Activated T-helper 17 cell treated with anti-CD3 and anti-CD28 coated beads, Interleukin-2, amount 50 U/mL, for 72 hours (primary cell): Measurements from ENCODE around the gene MYEOV. TPM values are rescaled to one million over a fixed set of nuclear protein-coding genes. Genes with fewer than 3 reads are reported as not detected.

ENCODE experiments used
- ATAC-seq: fragments of 150-1000 bp; cut with Tn5 transposase; replicated peaks from 2 replicates; pipeline ENCODE4 v1.10.0; 2021; ENCODE audit warnings: mild to moderate bottlenecking, moderate library complexity
- H3K27ac Mint-ChIP-seq: one replicate; pipeline ENCODE4 v1.8.0; 2022; ENCODE audit warnings: mixed read lengths
- H3K27me3 Mint-ChIP-seq: one replicate; pipeline ENCODE4 v1.8.0; 2022; ENCODE audit warnings: mixed read lengths
- H3K36me3 Mint-ChIP-seq: one replicate; pipeline ENCODE4 v1.8.0; 2022; ENCODE audit warnings: low read depth, mild to moderate bottlenecking, mixed read lengths
- H3K4me1 Mint-ChIP-seq: one replicate; pipeline ENCODE4 v1.8.0; 2022; ENCODE audit warnings: mixed read lengths
- H3K4me3 Mint-ChIP-seq: one replicate; pipeline ENCODE4 v1.8.0; 2022; ENCODE audit warnings: mild to moderate bottlenecking, mixed read lengths
- H3K9me3 Mint-ChIP-seq: one replicate; pipeline ENCODE4 v1.8.0; 2022; ENCODE audit warnings: mixed read lengths
- total RNA-seq, 2 donors: library from RNA; stranded (reverse); gene quantifications; one replicate each; pipeline ENCODE4 v1.2.3, GENCODE V29; 2022

Gene MYEOV
- total RNA-seq, 2 donors from 2014 or later, result 0.82 TPM; not detected in 1

- Mint-ChIP-seq H3K4me1 (peaks cover 8% of the 10 kb centered on the region), H3K27ac (no peak overlapping the region), H3K36me3 (no peaks in the 10 kb centered on the region), H3K27me3 (no peaks in the 10 kb centered on the region), H3K9me3 (peaks cover 4% of the 10 kb centered on the region), H3K4me3 (no peak overlapping the region)
- ATAC-seq, result no peak
Measured at GRCh38 chr11:69320756-69321741, 27.1 kb downstream of the MYEOV start.

- no peaks in the 10 kb centered on the region for H3K27me3 Mint-ChIP-seq
- H3K9me3 Mint-ChIP-seq, result peaks cover 4% of the 10 kb centered on the region
- no peak overlapping the region for H3K4me3 Mint-ChIP-seq
- H3K4me1 Mint-ChIP-seq, result peaks cover 8% of the 10 kb centered on the region
- ATAC-seq, result peak; percentile 21
- H3K27ac Mint-ChIP-seq, result no peak overlapping the region
- no peaks in the 10 kb centered on the region for H3K36me3 Mint-ChIP-seq
Measured at GRCh38 chr11:69321877-69322361, 28.0 kb downstream of the MYEOV start.

- Mint-ChIP-seq H3K9me3 (no peaks in the 10 kb centered on the region), H3K27me3 (no peaks in the 10 kb centered on the region), H3K4me3 (no peak overlapping the region), H3K27ac (no peak overlapping the region), H3K36me3 (no peaks in the 10 kb centered on the region), H3K4me1 (no peaks in the 10 kb centered on the region)
- no peak for ATAC-seq
Measured at GRCh38 chr11:69325446-69325845, 31.5 kb downstream of the MYEOV start.

GRCh38 chr11:69326622-69327219 lies 32.8 kb downstream of the MYEOV start:
- Mint-ChIP-seq H3K27ac (no peak overlapping the region), H3K27me3 (no peaks in the 10 kb centered on the region), H3K36me3 (no peaks in the 10 kb centered on the region), H3K4me1 (no peaks in the 10 kb centered on the region), H3K4me3 (no peak overlapping the region), H3K9me3 (no peaks in the 10 kb centered on the region)
- no peak for ATAC-seq

- H3K36me3 Mint-ChIP-seq, result no peaks in the 10 kb centered on the region
- H3K27ac Mint-ChIP-seq, result no peak overlapping the region
- H3K9me3 Mint-ChIP-seq, result no peaks in the 10 kb centered on the region
- no peak for ATAC-seq
- H3K27me3 Mint-ChIP-seq, result no peaks in the 10 kb centered on the region
- no peaks in the 10 kb centered on the region for H3K4me1 Mint-ChIP-seq
- H3K4me3 Mint-ChIP-seq, result no peak overlapping the region
Measured at GRCh38 chr11:69327741-69328191, 33.8 kb downstream of the MYEOV start.

GRCh38 chr11:69328231-69328630 lies 34.3 kb downstream of the MYEOV start:
- no peaks in the 10 kb centered on the region for H3K4me1 Mint-ChIP-seq
- H3K4me3 Mint-ChIP-seq, result no peak overlapping the region
- no peaks in the 10 kb centered on the region for H3K9me3 Mint-ChIP-seq
- no peak for ATAC-seq
- no peaks in the 10 kb centered on the region for H3K27me3 Mint-ChIP-seq
- no peak overlapping the region for H3K27ac Mint-ChIP-seq
- no peaks in the 10 kb centered on the region for H3K36me3 Mint-ChIP-seq

GRCh38 chr11:69329581-69329980 lies 35.6 kb downstream of the MYEOV start:
- Mint-ChIP-seq H3K27ac (no peak overlapping the region), H3K4me1 (no peaks in the 10 kb centered on the region), H3K9me3 (no peaks in the 10 kb centered on the region), H3K4me3 (no peak overlapping the region), H3K27me3 (no peaks in the 10 kb centered on the region), H3K36me3 (no peaks in the 10 kb centered on the region)
- no peak for ATAC-seq

GRCh38 chr11:69330330-69330729 lies 36.4 kb downstream of the MYEOV start:
- no peak overlapping the region for H3K4me3 Mint-ChIP-seq
- H3K36me3 Mint-ChIP-seq, result no peaks in the 10 kb centered on the region
- H3K4me1 Mint-ChIP-seq, result no peaks in the 10 kb centered on the region
- no peaks in the 10 kb centered on the region for H3K27me3 Mint-ChIP-seq
- H3K27ac Mint-ChIP-seq, result no peak overlapping the region
- ATAC-seq, result no peak
- H3K9me3 Mint-ChIP-seq, result no peaks in the 10 kb centered on the region

GRCh38 chr11:69333149-69333710 lies 39.3 kb downstream of the MYEOV start:
- no peaks in the 10 kb centered on the region for H3K9me3 Mint-ChIP-seq
- H3K27ac Mint-ChIP-seq, result no peak overlapping the region
- H3K27me3 Mint-ChIP-seq, result no peaks in the 10 kb centered on the region
- ATAC-seq, result no peak
- no peak overlapping the region for H3K4me3 Mint-ChIP-seq
- H3K4me1 Mint-ChIP-seq, result peaks cover 7% of the 10 kb centered on the region
- H3K36me3 Mint-ChIP-seq, result no peaks in the 10 kb centered on the region

GRCh38 chr11:69333879-69334278 lies 39.9 kb downstream of the MYEOV start:
- H3K36me3 Mint-ChIP-seq, result no peaks in the 10 kb centered on the region
- no peak for ATAC-seq
- no peak overlapping the region for H3K4me3 Mint-ChIP-seq
- no peaks in the 10 kb centered on the region for H3K27me3 Mint-ChIP-seq
- H3K27ac Mint-ChIP-seq, result no peak overlapping the region
- H3K4me1 Mint-ChIP-seq, result peaks cover 11% of the 10 kb centered on the region
- H3K9me3 Mint-ChIP-seq, result no peaks in the 10 kb centered on the region

- Mint-ChIP-seq H3K36me3 (no peaks in the 10 kb centered on the region), H3K4me3 (no peak overlapping the region), H3K27me3 (no peaks in the 10 kb centered on the region), H3K27ac (no peak overlapping the region), H3K4me1 (peaks cover 21% of the 10 kb centered on the region), H3K9me3 (peaks cover 5% of the 10 kb centered on the region)
- ATAC-seq, result no peak
Measured at GRCh38 chr11:69335007-69335780, 41.2 kb downstream of the MYEOV start.

- no peak overlapping the region for H3K27ac Mint-ChIP-seq
- H3K27me3 Mint-ChIP-seq, result no peaks in the 10 kb centered on the region
- peaks cover 5% of the 10 kb centered on the region for H3K9me3 Mint-ChIP-seq
- ATAC-seq, result no peak
- peaks cover 21% of the 10 kb centered on the region for H3K4me1 Mint-ChIP-seq
- H3K36me3 Mint-ChIP-seq, result no peaks in the 10 kb centered on the region
- H3K4me3 Mint-ChIP-seq, result no peak overlapping the region
Measured at GRCh38 chr11:69335781-69336405, 41.9 kb downstream of the MYEOV start.

GRCh38 chr11:69337211-69337721 lies 43.3 kb downstream of the MYEOV start:
- peaks cover 5% of the 10 kb centered on the region for H3K9me3 Mint-ChIP-seq
- peaks cover 21% of the 10 kb centered on the region for H3K4me1 Mint-ChIP-seq
- H3K36me3 Mint-ChIP-seq, result no peaks in the 10 kb centered on the region
- ATAC-seq, result peak; percentile 91
- peak overlapping the region; percentile 57 for H3K27ac Mint-ChIP-seq
- H3K27me3 Mint-ChIP-seq, result no peaks in the 10 kb centered on the region
- H3K4me3 Mint-ChIP-seq, result peak overlapping the region; percentile 44
